Measurements from ENCODE around the gene SF3B5.
A peak's percentile ranks its signal among the peaks of the same experiment; 100 is the strongest.
"Not testable (repeated sequence)": the region's sequence is repeated elsewhere in the genome, so short reads cannot be mapped to it uniquely, and the experiment has no call there.

Gene SF3B5

GRCh38 chr6:144104488-144104887 is 9.1 kb upstream of the SF3B5 start:
- DNase-seq: no peak

- DNase-seq: no peak
Measured at GRCh38 chr6:144103026-144103563, 7.7 kb upstream of the SF3B5 start.

- DNase-seq: no peak
Measured at GRCh38 chr6:144098993-144099392, 3.6 kb upstream of the SF3B5 start.

- no peak for DNase-seq
Measured at GRCh38 chr6:144094731-144095133, 641 bp downstream of the SF3B5 start.

- no peak for DNase-seq
Measured at GRCh38 chr6:144093658-144094057, 1.7 kb downstream of the SF3B5 start.

GRCh38 chr6:144093236-144093635 is 2.1 kb downstream of the SF3B5 start:
- DNase-seq: no peak

GRCh38 chr6:144090384-144090783 is 5.0 kb downstream of the SF3B5 start:
- no peak for DNase-seq

- DNase-seq: no peak
Measured at GRCh38 chr6:144087789-144088426, 7.5 kb downstream of the SF3B5 start.

GRCh38 chr6:144086959-144087358 is 8.4 kb downstream of the SF3B5 start:
- no peak for DNase-seq

- no peak for DNase-seq
Measured at GRCh38 chr6:144083172-144083571, 12.2 kb downstream of the SF3B5 start.

GRCh38 chr6:144082412-144082811 is 13.0 kb downstream of the SF3B5 start:
- DNase-seq: not testable (repeated sequence)

- DNase-seq: no peak
Measured at GRCh38 chr6:144077871-144078270, 17.5 kb downstream of the SF3B5 start.

- DNase-seq: no peak
Measured at GRCh38 chr6:144075875-144076274, 19.5 kb downstream of the SF3B5 start.

GRCh38 chr6:144075187-144075586 is 20.2 kb downstream of the SF3B5 start:
- no peak for DNase-seq

GRCh38 chr6:144073024-144073423 is 22.3 kb downstream of the SF3B5 start:
- no peak for DNase-seq

- DNase-seq: no peak
Measured at GRCh38 chr6:144069506-144069905, 25.9 kb downstream of the SF3B5 start.

- DNase-seq: no peak
Measured at GRCh38 chr6:144068794-144069193, 26.6 kb downstream of the SF3B5 start.

- no peak for DNase-seq
Measured at GRCh38 chr6:144066741-144067484, 28.5 kb downstream of the SF3B5 start.

- DNase-seq: no peak
Measured at GRCh38 chr6:144066255-144066654, 29.1 kb downstream of the SF3B5 start.

GRCh38 chr6:144065213-144065660 is 30.1 kb downstream of the SF3B5 start:
- DNase-seq: no peak

GRCh38 chr6:144064402-144065212 is 30.8 kb downstream of the SF3B5 start:
- DNase-seq: peak; percentile 45

- peak; percentile 91 for DNase-seq
Measured at GRCh38 chr6:144063744-144064401, 31.5 kb downstream of the SF3B5 start.

- DNase-seq: no peak
Measured at GRCh38 chr6:144063246-144063743, 32.1 kb downstream of the SF3B5 start.
